CD14-positive monocyte (primary cell): Measurements from ENCODE around the gene ZBTB7C. TPM values are rescaled to one million over a fixed set of nuclear protein-coding genes. Genes with fewer than 3 reads are reported as not detected.
A peak's percentile ranks its signal among the peaks of the same experiment; 100 is the strongest.

ENCODE experiments used
- DNase-seq, 3 donors: peaks; one replicate each; pipeline ENCODE4 v3.0.0-alpha.2; 2011 to 2022
- H2AFZ ChIP-seq: 2 replicates; pipeline ENCODE4 v1.6.0; 2012; ENCODE audit warnings: mild to moderate bottlenecking, low read depth, low read length, inconsistent platforms; ENCODE audit not compliant: insufficient read depth, poor library complexity, severe bottlenecking
- H3K27ac ChIP-seq, 2 donors: 1 replicate in 1 of 2; 2 replicates in 1 of 2; pipeline ENCODE4 v1.5.1; 2012 to 2013; ENCODE audit warnings: low read length in 2 of 2, control low read depth in 1 of 2, inconsistent platforms in 1 of 2, low read depth in 1 of 2, mild to moderate bottlenecking in 1 of 2
- H3K27me3 ChIP-seq, 2 donors: one replicate each; pipeline versions ENCODE4 v1.6.0 to v1.6.1; 2011 to 2013; ENCODE audit warnings: low read length in 2 of 2; ENCODE audit not compliant: control insufficient read depth in 2 of 2, insufficient read depth in 2 of 2
- H3K36me3 ChIP-seq, 2 donors: replicated peaks in 1 of 2; 1 replicate in 1 of 2; 2 replicates in 1 of 2; pipeline versions ENCODE4 v1.5.1 to v1.6.1; 2012 to 2013; ENCODE audit warnings: low read length in 2 of 2, control low read depth in 1 of 2, inconsistent platforms in 1 of 2, mild to moderate bottlenecking in 1 of 2; ENCODE audit not compliant: insufficient read depth in 2 of 2, control insufficient read depth in 1 of 2
- H3K4me1 ChIP-seq, 2 donors: 1 replicate in 1 of 2; 2 replicates in 1 of 2; pipeline versions ENCODE4 v1.5.1 to v1.6.1; 2012 to 2013; ENCODE audit warnings: low read length in 2 of 2, control low read depth in 1 of 2, inconsistent platforms in 1 of 2, mild to moderate bottlenecking in 1 of 2, moderate library complexity in 1 of 2; ENCODE audit not compliant: insufficient read depth in 2 of 2, control insufficient read depth in 1 of 2
- H3K4me2 ChIP-seq: replicated peaks from 2 replicates; pipeline ENCODE3; 2012; ENCODE audit warnings: low read length, moderate library complexity, mild to moderate bottlenecking; ENCODE audit not compliant: poor library complexity, severe bottlenecking; ENCODE audit errors: extremely low read depth
- H3K4me3 ChIP-seq, 3 experiments: fragments of 200-600 bp in 1 of 3; sonication (generic) in 1 of 3; replicated peaks in 1 of 3; 1 replicate in 2 of 3; 2 replicates in 1 of 3; pipeline ENCODE4 v1.5.1; 2011 to 2013; ENCODE audit warnings: low read length in 3 of 3, mild to moderate bottlenecking in 3 of 3, control low read depth in 2 of 3, low read depth in 2 of 3, inconsistent platforms in 1 of 3, moderate library complexity in 1 of 3
- H3K79me2 ChIP-seq: 2 replicates; pipeline ENCODE4 v1.6.0; 2012; ENCODE audit warnings: mild to moderate bottlenecking, control low read depth, inconsistent platforms, low read length, moderate library complexity; ENCODE audit not compliant: insufficient read depth
- H3K9ac ChIP-seq: 2 replicates; pipeline ENCODE4 v1.6.0; 2017; ENCODE audit warnings: low read length, mild to moderate bottlenecking; ENCODE audit not compliant: insufficient read depth, poor library complexity, severe bottlenecking
- H3K9me3 ChIP-seq, 2 donors: replicated peaks in 1 of 2; 1 replicate in 1 of 2; 2 replicates in 1 of 2; pipeline versions ENCODE4 v1.5.1 to v1.6.1; 2012 to 2013; ENCODE audit warnings: low read length in 2 of 2, control low read depth in 1 of 2; ENCODE audit not compliant: control insufficient read depth in 1 of 2, insufficient read depth in 1 of 2
- H4K20me1 ChIP-seq: 2 replicates; pipeline ENCODE4 v1.6.0; 2012; ENCODE audit warnings: mild to moderate bottlenecking, low read length, control low read depth, moderate library complexity; ENCODE audit not compliant: insufficient read depth
- H3K27ac Mint-ChIP-seq, 7 donors: one replicate each; pipeline ENCODE4 v1.8.0; 2020; ENCODE audit warnings: mild to moderate bottlenecking in 7 of 7, mixed read lengths in 7 of 7, moderate library complexity in 6 of 7, inconsistent platforms in 2 of 7
- H3K27me3 Mint-ChIP-seq, 3 donors: one replicate each; pipeline ENCODE4 v1.8.0; 2021 to 2022; ENCODE audit warnings: low read depth in 3 of 3, mild to moderate bottlenecking in 3 of 3, mixed read lengths in 3 of 3, moderate library complexity in 3 of 3, inconsistent platforms in 1 of 3
- H3K36me3 Mint-ChIP-seq, 2 donors: one replicate each; pipeline ENCODE4 v1.8.0; 2020; ENCODE audit warnings: mixed read lengths in 2 of 2, inconsistent platforms in 1 of 2, mild to moderate bottlenecking in 1 of 2
- H3K4me1 Mint-ChIP-seq: one replicate; pipeline ENCODE4 v1.8.0; 2020; ENCODE audit warnings: mild to moderate bottlenecking, mixed read lengths
- H3K4me3 Mint-ChIP-seq, 2 donors: one replicate each; pipeline ENCODE4 v1.8.0; 2020; ENCODE audit warnings: mild to moderate bottlenecking in 2 of 2, mixed read lengths in 2 of 2, moderate library complexity in 1 of 2
- H3K9me3 Mint-ChIP-seq, 7 donors: one replicate each; pipeline ENCODE4 v1.8.0; 2020 to 2022; ENCODE audit warnings: mixed read lengths in 7 of 7, mild to moderate bottlenecking in 6 of 7, moderate library complexity in 6 of 7, inconsistent platforms in 2 of 7
- CTCF ChIP-seq: fragments of 200-600 bp; IDR thresholded peaks from one replicate; pipeline ENCODE4 v1.8.0; 2022; ENCODE audit warnings: antibody characterized with exemption, mild to moderate bottlenecking
- WGBS: methylation state at CpG from one replicate; pipeline ENCODE4 v1.1.5; 2013; ENCODE audit warnings: missing lambda C conversion rate; ENCODE audit not compliant: insufficient coverage; 5-methylcytosine and 5-hydroxymethylcytosine counted together
- intact Hi-C, 2 donors: fragments of 100-400 bp; cut with micrococcal nuclease; formaldehyde crosslinking; loops; one replicate each; pipeline versions ENCODE4 v1.15.0 to v1.15.1; 2023
- polyA plus RNA-seq, 3 donors: library from polyadenylated mRNA; depleted of rRNA in 1 of 3; unstranded in 2 of 3; stranded (reverse) in 1 of 3; fragments of 300-500 nt in 2 of 3; fragments of >200 nt in 1 of 3; fragmentation: Illumina TruSeq in 2 of 3; gene quantifications; 1 replicate in 2 of 3; 2 replicates in 1 of 3; pipeline ENCODE4 v1.2.3, GENCODE V29; 2012 to 2021

ZBTB7C gene
- polyA plus RNA-seq, 3 donors, result 0.03 to 0.09 TPM; not detected in 1

GRCh38 chr18:48042431-48042830, 366.8 kb downstream of the ZBTB7C start:
- WGBS, result 94% methylated on average over 2 of the region's 4 CpGs
- no peak overlapping the region for H3K27ac Mint-ChIP-seq
- TF ChIP-seq CTCF, result no peak
- peaks cover 4 to 18% (median 5%) of the 10 kb centered on the region in 3 donors for H3K27me3 Mint-ChIP-seq
- Histone ChIP-seq H3K36me3 (no peaks in the 10 kb centered on the region), H3K4me3 (no peak overlapping the region), H3K9me3 (peaks cover 0 to 5% of the 10 kb centered on the region in 2 donors), H4K20me1 (no peaks in the 10 kb centered on the region), H3K4me2 (no peak overlapping the region), H3K27me3 (no peaks in the 10 kb centered on the region), H3K27ac (no peak overlapping the region), H3K4me1 (no peaks in the 10 kb centered on the region), H2AFZ (no peak overlapping the region), H3K79me2 (no peaks in the 10 kb centered on the region), H3K9ac (no peak overlapping the region)
- no peak overlapping the region for H3K4me3 Mint-ChIP-seq
- DNase-seq, result no peak
- H3K9me3 Mint-ChIP-seq, result peaks cover 0 to 10% (median 4%) of the 10 kb centered on the region in 7 donors
- no peaks in the 10 kb centered on the region for H3K36me3 Mint-ChIP-seq
- no peaks in the 10 kb centered on the region for H3K4me1 Mint-ChIP-seq
- intact Hi-C loops, result no loop called here

GRCh38 chr18:48040457-48041110, 368.6 kb downstream of the ZBTB7C start:
- no peak overlapping the region for H3K9ac ChIP-seq
- TF ChIP-seq CTCF, result no peak
- Mint-ChIP-seq H3K27me3 (peaks cover 5 to 11% (median 5%) of the 10 kb centered on the region in 3 donors), H3K36me3 (no peaks in the 10 kb centered on the region), H3K27ac (peak overlapping the region in 1 of 7 donors; percentile 50), H3K4me1 (no peaks in the 10 kb centered on the region), H3K9me3 (peaks cover 0 to 5% (median 4%) of the 10 kb centered on the region in 7 donors), H3K4me3 (no peak overlapping the region)
- peaks cover 0 to 2% of the 10 kb centered on the region in 2 donors for H3K9me3 ChIP-seq
- H2AFZ ChIP-seq, result no peak overlapping the region
- no peak overlapping the region for H3K27ac ChIP-seq
- no peaks in the 10 kb centered on the region for H3K4me1 ChIP-seq
- no peak for DNase-seq
- H3K4me2 ChIP-seq, result no peak overlapping the region
- no peaks in the 10 kb centered on the region for H3K36me3 ChIP-seq
- intact Hi-C loops, result no loop called here
- H3K79me2 ChIP-seq, result no peaks in the 10 kb centered on the region
- H3K4me3 ChIP-seq, result no peak overlapping the region
- H3K27me3 ChIP-seq, result no peaks in the 10 kb centered on the region
- no peaks in the 10 kb centered on the region for H4K20me1 ChIP-seq
- WGBS, result 96% methylated on average over 20 of the region's 23 CpGs
